DOHH2 (cell line): Measurements from ENCODE around the gene P3H2.

Experiments
- EZH2phosphoT487 ChIP-seq: fragments of 200-600 bp; sonication (generic); IDR thresholded peaks from 2 replicates; pipeline ENCODE4 v1.6.1; 2017; ENCODE audit warnings: borderline replicate concordance, mild to moderate bottlenecking, antibody characterized with exemption, low read length, moderate library complexity, mixed read lengths
- TF ChIP-seq, protein P1 (sequence below): fragments of 200-600 bp; sonication (generic); IDR thresholded peaks from one replicate; pipeline ENCODE4 v1.5.1; 2014; ENCODE audit warnings: antibody characterized with exemption, mild to moderate bottlenecking, low read depth, low read length; ENCODE audit not compliant: poor library complexity, severe bottlenecking

DNA sequence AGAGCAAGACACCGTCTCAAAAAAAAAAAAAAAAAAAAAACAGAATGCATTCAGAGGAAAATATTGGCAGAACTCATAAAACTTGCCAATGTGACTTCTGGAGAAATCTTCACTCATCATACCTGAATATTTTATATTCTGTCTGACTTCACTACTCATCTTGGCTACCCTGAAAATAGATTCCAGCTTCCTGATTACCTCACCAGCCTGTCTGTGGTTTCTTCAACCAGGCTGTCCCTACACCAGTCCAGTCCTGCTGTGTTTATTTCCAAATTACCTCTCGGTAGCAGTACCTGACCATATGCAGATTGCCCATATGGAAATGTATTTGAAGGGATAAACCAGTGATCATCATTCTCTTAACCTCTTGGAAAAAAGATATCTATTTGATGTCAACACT, 9.3 kb upstream of the P3H2 start:
- TF ChIP-seq, protein P1, sequence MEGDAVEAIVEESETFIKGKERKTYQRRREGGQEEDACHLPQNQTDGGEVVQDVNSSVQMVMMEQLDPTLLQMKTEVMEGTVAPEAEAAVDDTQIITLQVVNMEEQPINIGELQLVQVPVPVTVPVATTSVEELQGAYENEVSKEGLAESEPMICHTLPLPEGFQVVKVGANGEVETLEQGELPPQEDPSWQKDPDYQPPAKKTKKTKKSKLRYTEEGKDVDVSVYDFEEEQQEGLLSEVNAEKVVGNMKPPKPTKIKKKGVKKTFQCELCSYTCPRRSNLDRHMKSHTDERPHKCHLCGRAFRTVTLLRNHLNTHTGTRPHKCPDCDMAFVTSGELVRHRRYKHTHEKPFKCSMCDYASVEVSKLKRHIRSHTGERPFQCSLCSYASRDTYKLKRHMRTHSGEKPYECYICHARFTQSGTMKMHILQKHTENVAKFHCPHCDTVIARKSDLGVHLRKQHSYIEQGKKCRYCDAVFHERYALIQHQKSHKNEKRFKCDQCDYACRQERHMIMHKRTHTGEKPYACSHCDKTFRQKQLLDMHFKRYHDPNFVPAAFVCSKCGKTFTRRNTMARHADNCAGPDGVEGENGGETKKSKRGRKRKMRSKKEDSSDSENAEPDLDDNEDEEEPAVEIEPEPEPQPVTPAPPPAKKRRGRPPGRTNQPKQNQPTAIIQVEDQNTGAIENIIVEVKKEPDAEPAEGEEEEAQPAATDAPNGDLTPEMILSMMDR, result no peak
- TF ChIP-seq EZH2phosphoT487, result no peak
